PFSK-1 (cell line): ENCODE measurements around the gene ERC2.

ENCODE experiments used
- POLR2AphosphoS5 ChIP-seq: IDR thresholded peaks from 2 replicates; pipeline ENCODE4 v1.6.1; 2012; ENCODE audit warnings: low read depth, mild to moderate bottlenecking, control low read depth, low read length, moderate library complexity
- SIN3A ChIP-seq: IDR thresholded peaks from 2 replicates; pipeline ENCODE4 v1.6.1; 2012; ENCODE audit warnings: mild to moderate bottlenecking, low read length, moderate library complexity, borderline replicate concordance; ENCODE audit not compliant: insufficient read depth

GRCh38 chr3:56190771-56191305, 277.4 kb downstream of the ERC2 start:
- TF ChIP-seq POLR2AphosphoS5: no peak
- no peak for TF ChIP-seq SIN3A
